Gastrocnemius medialis (tissue), 4 donors: Measurements from ENCODE around the gene XPO5. TPM values are rescaled to one million over a fixed set of nuclear protein-coding genes. Genes with fewer than 3 reads are reported as not detected.

Source experiments
- ATAC-seq, 2 donors: fragments of 150-250 bp; one replicate each; pipeline ENCODE4 v1.9.1; 2016
- DNase-seq, 2 donors: peaks; one replicate each; pipeline ENCODE4 v3.0.0-alpha.2; 2019
- H3K27ac ChIP-seq, 4 donors: fragments of 200-600 bp; sonication (generic); 1 replicate in 1 of 4; 2 replicates in 3 of 4; pipeline ENCODE4 v1.5.1; 2016 to 2018; ENCODE audit warnings: mild to moderate bottlenecking in 2 of 4, moderate library complexity in 1 of 4
- H3K27me3 ChIP-seq, 3 donors: fragments of 200-600 bp; sonication (generic) in 2 of 3; 1 replicate in 1 of 3; 2 replicates in 2 of 3; pipeline versions ENCODE4 v1.5.1 to v1.6.0; 2016 to 2019; ENCODE audit warnings: mild to moderate bottlenecking in 1 of 3, moderate library complexity in 1 of 3
- H3K36me3 ChIP-seq, 2 donors: fragments of 200-600 bp; sonication (generic) in 1 of 2; one replicate each; pipeline ENCODE4 v1.5.1; 2017 to 2018
- H3K4me1 ChIP-seq, 2 donors: fragments of 200-600 bp; sonication (generic) in 1 of 2; one replicate each; pipeline ENCODE4 v1.5.1; 2016 to 2017; ENCODE audit warnings: mild to moderate bottlenecking in 2 of 2
- H3K4me3 ChIP-seq, 4 donors: fragments of 200-600 bp; sonication (generic) in 3 of 4; 1 replicate in 1 of 4; 2 replicates in 3 of 4; pipeline ENCODE4 v1.5.1; 2016 to 2019; ENCODE audit warnings: mild to moderate bottlenecking in 2 of 4
- H3K9me3 ChIP-seq, 3 donors: fragments of 200-600 bp; sonication (generic) in 2 of 3; 1 replicate in 1 of 3; 2 replicates in 2 of 3; pipeline ENCODE4 v1.5.1; 2016 to 2019
- CTCF ChIP-seq, 5 experiments: fragments of 450-650 bp in 3 of 5; fragments of 200-600 bp in 2 of 5; sonication (generic) in 2 of 5; IDR thresholded peaks in 4 of 5; conservative IDR thresholded peaks in 1 of 5; 1 replicate in 4 of 5; 2 replicates in 1 of 5; pipeline ENCODE4 v1.5.1; 2016 to 2019; ENCODE audit warnings: antibody characterized with exemption in 5 of 5, mild to moderate bottlenecking in 3 of 5, moderate library complexity in 3 of 5
- POLR2A ChIP-seq, 2 donors: fragments of 450-650 bp; IDR thresholded peaks; one replicate each; pipeline ENCODE4 v1.6.1; 2017; ENCODE audit warnings: antibody characterized with exemption in 2 of 2, mild to moderate bottlenecking in 2 of 2, moderate library complexity in 2 of 2
- in situ Hi-C, 4 donors: fragments of 200-750 bp; cut with MboI; loops; one replicate each; pipeline versions ENCODE4 v1.15.0 to v1.8.0; 2017; ENCODE audit warnings: low sequenced_read_pairs in 4 of 4
- intact Hi-C: fragments of 100-400 bp; cut with DNase I; formaldehyde crosslinking; loops from one replicate; pipeline ENCODE4 v1.15.1; 2023; ENCODE audit warnings: low total_unique reads
- total RNA-seq, 4 donors: library from RNA; depleted of rRNA; stranded (reverse); fragments of >200 nt; gene quantifications; one replicate each; pipeline versions ENCODE4 v1.1.0 to v1.2.3, GENCODE V29; 2016

XPO5 gene
- total RNA-seq = 10 to 100 TPM; 11.8 to 21.8 (median 16.6) TPM

- in situ Hi-C loops (no loop called here), intact Hi-C loops (loop anchor here (2.0 to 5.0 kb wide), 2 partner anchors 207 to 404 kb away; partner anchors contain the start of genes SRF and ZNF318)
- Histone ChIP-seq H3K4me3 (peak within 1 kb of the TSS; percentile 77 to 94 (median 83)), H3K36me3 (peaks cover 0 to 25% of the 10 kb centered on the region in 2 donors), H3K4me1 (peaks cover 26 to 37% of the 10 kb centered on the region in 2 donors), H3K27ac (peak within 1 kb of the TSS; percentile 84 to 94 (median 89)), H3K9me3 (no peaks in the 10 kb centered on the region), H3K27me3 (no peaks in the 10 kb centered on the region)
- DNase-seq = peak; percentile 85 to 92
- peak; percentile 90 to 92 for ATAC-seq
- TF ChIP-seq CTCF (IDR thresholded peaks at IDR 0.05 in 4 of 5, conservative IDR thresholded peaks at IDR 0.05 in 1 of 5) = no peak
- TF ChIP-seq POLR2A (IDR thresholded peaks at IDR 0.05) = peak; percentile 98
Observed at GRCh38 chr6:43575772-43576551, at the start of gene XPO5, which contains the start of gene POLH. TSS of gene XPO5 (minus strand) at chr6:43576038. CDS start at chr6:43575864, 174 bp downstream. TSS of gene POLH (plus strand) at chr6:43576185. CDS start at chr6:43582320, 6,135 bp downstream.

- no peak for DNase-seq
- in situ Hi-C loops = no loop called here
- H3K27me3 ChIP-seq = no peaks in the 10 kb centered on the region
- no peak for ATAC-seq
- no peak overlapping the region for H3K4me3 ChIP-seq
- intact Hi-C loops = loop anchor here (5.0 kb wide), 1 partner anchor 622 kb away; the partner anchor contains the start of gene HSP90AB1
- H3K27ac ChIP-seq = no peak overlapping the region
- H3K4me1 ChIP-seq = peaks cover 20 to 21% of the 10 kb centered on the region in 2 donors
- H3K36me3 ChIP-seq = peaks cover 0 to 55% of the 10 kb centered on the region in 2 donors
- TF ChIP-seq POLR2A (IDR thresholded peaks at IDR 0.05) (no peak), CTCF (IDR thresholded peaks at IDR 0.05 in 4 of 5, conservative IDR thresholded peaks at IDR 0.05 in 1 of 5) (no peak)
- H3K9me3 ChIP-seq = no peaks in the 10 kb centered on the region
Observed at GRCh38 chr6:43625393-43625992, 49.7 kb upstream of the XPO5 start.

GRCh38 chr6:43624786-43625288, 49.0 kb upstream of the XPO5 start:
- DNase-seq (no peak), ATAC-seq (no peak)
- in situ Hi-C loops (no loop called here), intact Hi-C loops (loop anchor here (5.0 kb wide), 1 partner anchor 622 kb away; the partner anchor contains the start of gene HSP90AB1)
- H3K27me3 ChIP-seq = no peaks in the 10 kb centered on the region
- no peak overlapping the region for H3K4me3 ChIP-seq
- TF ChIP-seq POLR2A (IDR thresholded peaks at IDR 0.05) (no peak), CTCF (IDR thresholded peaks at IDR 0.05 in 4 of 5, conservative IDR thresholded peaks at IDR 0.05 in 1 of 5) (no peak)
- H3K4me1 ChIP-seq = peaks cover 15 to 17% of the 10 kb centered on the region in 2 donors
- no peak overlapping the region for H3K27ac ChIP-seq
- peaks cover 0 to 62% of the 10 kb centered on the region in 2 donors for H3K36me3 ChIP-seq
- H3K9me3 ChIP-seq = no peaks in the 10 kb centered on the region

- DNase-seq (no peak), ATAC-seq (no peak)
- TF ChIP-seq CTCF (IDR thresholded peaks at IDR 0.05 in 4 of 5, conservative IDR thresholded peaks at IDR 0.05 in 1 of 5) (no peak), POLR2A (IDR thresholded peaks at IDR 0.05) (no peak)
- peaks cover 15 to 17% of the 10 kb centered on the region in 2 donors for H3K4me1 ChIP-seq
- H3K9me3 ChIP-seq = no peaks in the 10 kb centered on the region
- intact Hi-C loops = no loop called here
- no peak overlapping the region for H3K4me3 ChIP-seq
- no peaks in the 10 kb centered on the region for H3K27me3 ChIP-seq
- peaks cover 0 to 67% of the 10 kb centered on the region in 2 donors for H3K36me3 ChIP-seq
- no peak overlapping the region for H3K27ac ChIP-seq
- in situ Hi-C loops = no loop called here
Observed at GRCh38 chr6:43623880-43624785, 48.3 kb upstream of the XPO5 start.
